Astrocyte of the cerebellum (primary cell): ENCODE measurements around the gene TSPOAP1.

Experiments
- DNase-seq: peaks from one replicate; pipeline ENCODE4 v3.0.0-alpha.2; 2011; ENCODE audit warnings: low read depth
- H3K4me3 ChIP-seq: 2 replicates; pipeline ENCODE4 v1.5.1; 2011; ENCODE audit warnings: mild to moderate bottlenecking, low read depth, low read length, moderate library complexity
- CTCF ChIP-seq: IDR thresholded peaks from 2 replicates; pipeline ENCODE4 v1.5.1; 2012; ENCODE audit warnings: low read length, low read depth, moderate library complexity, mild to moderate bottlenecking; ENCODE audit errors: missing control alignments
- in situ Hi-C: cut with HindIII; loops from 2 replicates; pipeline ENCODE4 v1.10.0; 2017; ENCODE audit warnings: low sequenced_read_pairs

Gene TSPOAP1

GRCh38 chr17:58329035-58329809 is 627 bp upstream of the TSPOAP1 start:
- in situ Hi-C loops: no loop called here
- no peak for DNase-seq
- TF ChIP-seq CTCF: peak; percentile 39
- no peak overlapping the region for H3K4me3 ChIP-seq

GRCh38 chr17:58327363-58328194 is 1.0 kb downstream of the TSPOAP1 start:
- no peak overlapping the region for H3K4me3 ChIP-seq
- no peak for DNase-seq
- no peak for TF ChIP-seq CTCF
- in situ Hi-C loops: no loop called here

- TF ChIP-seq CTCF: no peak
- DNase-seq: no peak
- in situ Hi-C loops: no loop called here
- H3K4me3 ChIP-seq: no peak overlapping the region
These were observed 1.8 kb downstream of the TSPOAP1 start for GRCh38 chr17:58326609-58327362.

- no peak for DNase-seq
- TF ChIP-seq CTCF: no peak
- no peak overlapping the region for H3K4me3 ChIP-seq
- in situ Hi-C loops: no loop called here
These were observed 2.6 kb downstream of the TSPOAP1 start for GRCh38 chr17:58325976-58326468.

- H3K4me3 ChIP-seq: no peak overlapping the region
- TF ChIP-seq CTCF: no peak
- no peak for DNase-seq
- in situ Hi-C loops: no loop called here
These were observed 3.3 kb downstream of the TSPOAP1 start for GRCh38 chr17:58325289-58325726.
